Measurements from ENCODE around the gene LSAMP.
"Not testable (repeated sequence)": the region's sequence is repeated elsewhere in the genome, so short reads cannot be mapped to it uniquely, and the experiment has no call there.

Gene LSAMP

DNA sequence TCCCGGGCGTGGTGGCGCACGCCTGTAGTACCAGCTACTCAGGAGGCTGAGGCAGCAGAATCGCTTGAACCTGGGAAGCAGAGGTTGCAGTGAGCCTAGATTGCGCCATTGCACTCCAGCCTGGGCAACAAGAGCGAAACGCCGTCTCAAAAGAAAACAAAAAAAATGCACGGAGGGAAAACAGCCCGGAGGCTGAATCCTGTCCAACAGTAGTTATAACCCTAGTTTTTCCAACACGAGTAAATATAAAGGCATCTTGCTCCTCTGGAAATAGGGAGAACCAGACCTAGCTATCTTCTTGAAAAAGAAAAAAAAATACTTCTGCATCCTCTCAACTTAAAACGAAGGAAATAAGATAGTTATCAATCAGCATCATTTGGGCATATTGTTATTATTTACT is 661.9 kb downstream of the LSAMP start:
- H3K4me2 ChIP-seq (ENCODE audit: low read length); H3K4ac ChIP-seq (ENCODE audit: low read depth, low read length); H3K4me1 ChIP-seq (ENCODE audit: control insufficient read depth in 1 of 2, insufficient read depth in 2 of 2, low read length in 2 of 2); H3K79me2 ChIP-seq (ENCODE audit: control insufficient read depth, insufficient read depth, low read length, poor library complexity); H3K79me1 ChIP-seq (ENCODE audit: low read length); H3K36me3 ChIP-seq (ENCODE audit: control insufficient read depth in 1 of 2, insufficient read depth in 2 of 2, low read length in 2 of 2); H2BK5ac ChIP-seq (ENCODE audit: low read depth, low read length, poor library complexity); H4K12ac ChIP-seq (ENCODE audit: low read depth, low read length); H2AFZ ChIP-seq (ENCODE audit: insufficient read depth, low read length, poor library complexity); H3K4me3 ChIP-seq (ENCODE audit: low read depth, low read length); H3K14ac ChIP-seq (ENCODE audit: low read length); H3K27ac ChIP-seq (ENCODE audit: low read depth, low read length); H3K9me3 ChIP-seq (ENCODE audit: insufficient read depth, low read depth, low read length); H4K91ac ChIP-seq (ENCODE audit: low read depth, low read length); H2BK12ac ChIP-seq (ENCODE audit: low read length); H2BK120ac ChIP-seq (ENCODE audit: insufficient read depth, low read length, poor library complexity); H3K23ac ChIP-seq (ENCODE audit: low read length); H3K27me3 ChIP-seq (ENCODE audit: insufficient read depth, low read length); H3K18ac ChIP-seq (ENCODE audit: low read length); H2AK5ac ChIP-seq (ENCODE audit: low read length); H3K9ac ChIP-seq (ENCODE audit: low read length); H4K8ac ChIP-seq (ENCODE audit: low read depth, low read length): not testable (repeated sequence)
- peak; percentile 68 to 82 for DNase-seq
- WGBS (ENCODE audit: extremely low coverage, insufficient coverage, insufficient read length), result no CpG with 5 or more reads among the region's 13 CpGs

DNA sequence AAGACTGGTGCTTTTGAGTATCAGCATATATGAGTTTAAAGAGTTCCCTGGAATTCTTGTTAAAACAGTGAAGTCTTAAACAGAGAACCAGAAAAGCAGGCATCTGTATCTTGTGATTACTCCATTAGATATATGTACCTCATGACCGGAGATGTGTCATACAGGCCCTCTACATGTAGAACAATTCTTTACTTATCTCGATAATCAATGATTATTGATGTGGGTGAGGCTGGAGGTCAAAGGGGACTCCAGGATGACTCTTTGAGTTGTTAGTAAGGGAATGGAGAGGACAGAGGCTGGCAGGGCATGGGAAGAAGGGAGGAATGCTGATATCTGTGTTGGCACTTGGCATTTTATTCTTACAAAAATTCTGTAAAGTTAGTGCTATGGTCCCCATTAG is 666.3 kb downstream of the LSAMP start:
- Histone ChIP-seq H3K18ac (ENCODE audit: low read length) (no peak overlapping the region), H3K9ac (ENCODE audit: low read length) (no peak overlapping the region), H3K36me3 (ENCODE audit: control insufficient read depth in 1 of 2, insufficient read depth in 2 of 2, low read length in 2 of 2) (no peaks in the 10 kb centered on the region), H4K12ac (ENCODE audit: low read depth, low read length) (no peak overlapping the region), H3K79me1 (ENCODE audit: low read length) (peaks cover under 1% of the 10 kb centered on the region), H3K4me1 (ENCODE audit: control insufficient read depth in 1 of 2, insufficient read depth in 2 of 2, low read length in 2 of 2) (peaks cover 0 to 2% of the 10 kb centered on the region in 2 experiments), H4K91ac (ENCODE audit: low read depth, low read length) (no peak overlapping the region), H2BK5ac (ENCODE audit: low read depth, low read length, poor library complexity) (no peak overlapping the region), H2BK120ac (ENCODE audit: insufficient read depth, low read length, poor library complexity) (no peak overlapping the region), H2AK5ac (ENCODE audit: low read length) (no peak overlapping the region), H3K27me3 (ENCODE audit: insufficient read depth, low read length) (no peaks in the 10 kb centered on the region), H3K23ac (ENCODE audit: low read length) (no peak overlapping the region), H2BK12ac (ENCODE audit: low read length) (no peak overlapping the region), H3K79me2 (ENCODE audit: control insufficient read depth, insufficient read depth, low read length, poor library complexity) (no peaks in the 10 kb centered on the region), H3K4me3 (ENCODE audit: low read depth, low read length) (no peak overlapping the region), H3K4me2 (ENCODE audit: low read length) (no peak overlapping the region), H3K14ac (ENCODE audit: low read length) (no peak overlapping the region), H3K9me3 (ENCODE audit: insufficient read depth, low read depth, low read length) (no peaks in the 10 kb centered on the region), H2AFZ (ENCODE audit: insufficient read depth, low read length, poor library complexity) (no peak overlapping the region), H3K27ac (ENCODE audit: low read depth, low read length) (no peak overlapping the region), H3K4ac (ENCODE audit: low read depth, low read length) (no peak overlapping the region), H4K8ac (ENCODE audit: low read depth, low read length) (no peak overlapping the region)
- no CpG with 5 or more reads among the region's 2 CpGs for WGBS (ENCODE audit: extremely low coverage, insufficient coverage, insufficient read length)
- DNase-seq, result peak in 1 of 2 donors; percentile 39

DNA sequence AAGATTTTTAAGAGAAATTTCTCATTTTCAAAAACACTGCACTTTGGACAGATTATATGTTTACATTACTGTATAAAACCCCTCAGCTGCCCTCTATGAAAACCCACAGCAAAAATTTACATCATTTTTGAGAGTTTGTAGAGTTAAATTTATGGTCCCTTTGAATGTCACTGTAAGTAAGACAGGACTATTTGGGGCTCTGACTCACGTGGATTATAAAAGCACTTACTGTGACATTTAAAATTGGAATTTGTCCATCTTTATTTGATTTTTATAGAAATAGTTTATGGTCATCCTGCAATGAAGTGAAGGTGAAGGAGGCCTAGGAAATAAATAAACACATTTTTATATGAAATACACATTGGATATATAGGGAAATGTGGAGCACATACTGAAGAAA is 672.3 kb downstream of the LSAMP start:
- H4K91ac ChIP-seq (ENCODE audit: low read depth, low read length), result no peak overlapping the region
- H2AFZ ChIP-seq (ENCODE audit: insufficient read depth, low read length, poor library complexity), result no peak overlapping the region
- H3K23ac ChIP-seq (ENCODE audit: low read length), result no peak overlapping the region
- no peak overlapping the region for H3K4ac ChIP-seq (ENCODE audit: low read depth, low read length)
- no peak overlapping the region for H3K4me3 ChIP-seq (ENCODE audit: low read depth, low read length)
- no peaks in the 10 kb centered on the region for H3K27me3 ChIP-seq (ENCODE audit: insufficient read depth, low read length)
- no peak overlapping the region for H3K18ac ChIP-seq (ENCODE audit: low read length)
- no peaks in the 10 kb centered on the region for H3K9me3 ChIP-seq (ENCODE audit: insufficient read depth, low read depth, low read length)
- H4K12ac ChIP-seq (ENCODE audit: low read depth, low read length), result no peak overlapping the region
- no peak overlapping the region for H2BK120ac ChIP-seq (ENCODE audit: insufficient read depth, low read length, poor library complexity)
- H2BK5ac ChIP-seq (ENCODE audit: low read depth, low read length, poor library complexity), result no peak overlapping the region
- H4K8ac ChIP-seq (ENCODE audit: low read depth, low read length), result no peak overlapping the region
- H3K4me1 ChIP-seq (ENCODE audit: control insufficient read depth in 1 of 2, insufficient read depth in 2 of 2, low read length in 2 of 2), result peaks cover 0 to 3% of the 10 kb centered on the region in 2 experiments
- no peak for DNase-seq
- H2BK12ac ChIP-seq (ENCODE audit: low read length), result no peak overlapping the region
- no peak overlapping the region for H3K27ac ChIP-seq (ENCODE audit: low read depth, low read length)
- no CpG with 5 or more reads among the region's 1 CpG for WGBS (ENCODE audit: extremely low coverage, insufficient coverage, insufficient read length)
- H3K79me2 ChIP-seq (ENCODE audit: control insufficient read depth, insufficient read depth, low read length, poor library complexity), result no peaks in the 10 kb centered on the region
- H2AK5ac ChIP-seq (ENCODE audit: low read length), result no peak overlapping the region
- no peak overlapping the region for H3K4me2 ChIP-seq (ENCODE audit: low read length)
- H3K79me1 ChIP-seq (ENCODE audit: low read length), result no peaks in the 10 kb centered on the region
- no peaks in the 10 kb centered on the region for H3K36me3 ChIP-seq (ENCODE audit: control insufficient read depth in 1 of 2, insufficient read depth in 2 of 2, low read length in 2 of 2)
- H3K9ac ChIP-seq (ENCODE audit: low read length), result no peak overlapping the region
- H3K14ac ChIP-seq (ENCODE audit: low read length), result no peak overlapping the region

DNA sequence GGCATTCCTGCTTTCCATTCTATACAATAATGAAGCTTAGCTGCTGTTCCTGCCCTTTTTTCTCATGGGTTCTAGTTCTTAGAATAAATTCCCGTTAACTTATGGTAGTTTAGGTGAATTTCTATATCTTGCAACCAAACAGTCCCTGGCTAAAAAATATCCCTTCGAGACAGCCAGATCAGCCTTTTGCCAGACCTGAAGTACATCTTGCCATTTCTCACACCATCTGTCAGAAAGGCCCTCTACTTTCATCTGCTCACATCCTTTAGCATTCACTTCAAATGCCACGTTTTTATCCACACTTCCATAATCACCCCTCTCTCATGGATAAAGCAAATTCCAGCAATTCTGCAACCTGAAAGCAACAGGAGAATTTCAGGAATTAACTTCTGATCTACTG is 676.6 kb downstream of the LSAMP start:
- Histone ChIP-seq H3K79me2 (ENCODE audit: control insufficient read depth, insufficient read depth, low read length, poor library complexity) (no peaks in the 10 kb centered on the region), H3K23ac (ENCODE audit: low read length) (no peak overlapping the region), H3K4me3 (ENCODE audit: low read depth, low read length) (no peak overlapping the region), H3K4me1 (ENCODE audit: control insufficient read depth in 1 of 2, insufficient read depth in 2 of 2, low read length in 2 of 2) (peaks cover 0 to 3% of the 10 kb centered on the region in 2 experiments), H2AFZ (ENCODE audit: insufficient read depth, low read length, poor library complexity) (no peak overlapping the region), H3K9ac (ENCODE audit: low read length) (no peak overlapping the region), H2AK5ac (ENCODE audit: low read length) (no peak overlapping the region), H4K91ac (ENCODE audit: low read depth, low read length) (no peak overlapping the region), H3K4ac (ENCODE audit: low read depth, low read length) (no peak overlapping the region), H3K36me3 (ENCODE audit: control insufficient read depth in 1 of 2, insufficient read depth in 2 of 2, low read length in 2 of 2) (no peaks in the 10 kb centered on the region), H3K14ac (ENCODE audit: low read length) (no peak overlapping the region), H2BK120ac (ENCODE audit: insufficient read depth, low read length, poor library complexity) (no peak overlapping the region), H4K12ac (ENCODE audit: low read depth, low read length) (no peak overlapping the region), H2BK5ac (ENCODE audit: low read depth, low read length, poor library complexity) (no peak overlapping the region), H3K27me3 (ENCODE audit: insufficient read depth, low read length) (no peaks in the 10 kb centered on the region), H3K79me1 (ENCODE audit: low read length) (no peaks in the 10 kb centered on the region), H3K27ac (ENCODE audit: low read depth, low read length) (no peak overlapping the region), H3K9me3 (ENCODE audit: insufficient read depth, low read depth, low read length) (no peaks in the 10 kb centered on the region), H4K8ac (ENCODE audit: low read depth, low read length) (no peak overlapping the region), H2BK12ac (ENCODE audit: low read length) (no peak overlapping the region), H3K18ac (ENCODE audit: low read length) (no peak overlapping the region), H3K4me2 (ENCODE audit: low read length) (no peak overlapping the region)
- DNase-seq, result no peak
- WGBS (ENCODE audit: extremely low coverage, insufficient coverage, insufficient read length), result no CpG with 5 or more reads among the region's 3 CpGs

All from trophoblast cell (in vitro differentiated cells and primary cell).